WTC11 (cell line): ENCODE data around the gene CMC2. TPM values are rescaled to one million over a fixed set of nuclear protein-coding genes. Genes with fewer than 3 reads are reported as not detected.

ENCODE experiments used
- ATAC-seq: fragments of 200-7000 bp; cut with Tn5 transposase; 2 replicates; pipeline ENCODE4 v1.10.0; 2021; ENCODE audit warnings: mild to moderate bottlenecking, moderate library complexity
- CTCF ChIA-PET: fragments of 300-600 bp; sonication (Branson Sonifier 250); formaldehyde crosslinking; loops from one replicate; lab custom pipeline; 2021; ENCODE audit warnings: antibody characterized with exemption; lab: Charles Lee
- POLR2A ChIA-PET: fragments of 350-600 bp; sonication (Branson Sonifier 250); formaldehyde crosslinking; loops from one replicate; lab custom pipeline; 2021; ENCODE audit warnings: antibody characterized with exemption; lab: Charles Lee
- DNase-seq: peaks from one replicate; pipeline ENCODE4 v3.0.0; 2021; ENCODE audit warnings: low spot score
- H3K27ac Mint-ChIP-seq: 2 replicates; pipeline ENCODE4 v1.8.0; 2021; ENCODE audit warnings: mixed read lengths
- H3K27me3 Mint-ChIP-seq: 2 replicates; pipeline ENCODE4 v1.8.0; 2021; ENCODE audit warnings: low read depth, mild to moderate bottlenecking, moderate library complexity, mixed read lengths
- H3K36me3 Mint-ChIP-seq: 2 replicates; pipeline ENCODE4 v1.8.0; 2021; ENCODE audit warnings: mixed read lengths
- H3K4me1 Mint-ChIP-seq: 2 replicates; pipeline ENCODE4 v1.8.0; 2022; ENCODE audit warnings: mixed read lengths
- H3K4me3 Mint-ChIP-seq: 2 replicates; pipeline ENCODE4 v1.8.0; 2021; ENCODE audit warnings: mild to moderate bottlenecking, moderate library complexity, mixed read lengths
- H3K9me3 Mint-ChIP-seq: 2 replicates; pipeline ENCODE4 v1.8.0; 2021; ENCODE audit warnings: mixed read lengths
- ATF3 ChIP-seq: sonication (generic); formaldehyde crosslinking; conservative IDR thresholded peaks from 2 replicates; pipeline ENCODE4 v1.8.1; 2022; ENCODE audit warnings: mild to moderate bottlenecking, missing genetic modification reagents
- CBFB ChIP-seq: sonication (generic); formaldehyde crosslinking; IDR thresholded peaks from 2 replicates; pipeline ENCODE4 v1.8.1; 2022; ENCODE audit warnings: mild to moderate bottlenecking, low read depth, missing genetic modification reagents
- CREB1 ChIP-seq: sonication (generic); formaldehyde crosslinking; IDR thresholded peaks from 2 replicates; pipeline ENCODE4 v1.8.0; 2023; ENCODE audit warnings: mild to moderate bottlenecking, missing genetic modification reagents
- CTCF ChIP-seq: fragments of 200-600 bp; IDR thresholded peaks from 2 replicates; pipeline ENCODE4 v1.8.0; 2022; ENCODE audit warnings: antibody characterized with exemption
- ETV6 ChIP-seq: sonication (generic); formaldehyde crosslinking; IDR thresholded peaks from 2 replicates; pipeline ENCODE4 v1.8.1; 2022; ENCODE audit warnings: mild to moderate bottlenecking, missing genetic modification reagents
- FOXJ3 ChIP-seq: sonication (generic); formaldehyde crosslinking; IDR thresholded peaks from 2 replicates; pipeline ENCODE4 v1.9.0; 2021; ENCODE audit warnings: missing genetic modification reagents, mild to moderate bottlenecking, borderline replicate concordance
- FOXP1 ChIP-seq: sonication (generic); formaldehyde crosslinking; IDR thresholded peaks from 2 replicates; pipeline ENCODE4 v1.8.0; 2022; ENCODE audit warnings: missing genetic modification reagents, mild to moderate bottlenecking, moderate library complexity, borderline replicate concordance
- NFATC4 ChIP-seq: fragments of 250-450 bp; sonication (Bioruptor Pico); IDR thresholded peaks from 2 replicates; pipeline ENCODE4 v1.9.0; 2021; ENCODE audit warnings: mild to moderate bottlenecking
- NFYB ChIP-seq: sonication (generic); formaldehyde crosslinking; conservative IDR thresholded peaks from 2 replicates; pipeline ENCODE4 v1.8.0; 2022; ENCODE audit warnings: low read depth, missing genetic modification reagents
- NR1H2 ChIP-seq: sonication (generic); formaldehyde crosslinking; IDR thresholded peaks from 2 replicates; pipeline ENCODE4 v1.9.0; 2021; ENCODE audit warnings: mild to moderate bottlenecking, moderate library complexity, missing genetic modification reagents
- RELA ChIP-seq: sonication (generic); formaldehyde crosslinking; IDR thresholded peaks from 2 replicates; pipeline ENCODE4 v1.8.1; 2022; ENCODE audit warnings: missing genetic modification reagents, mild to moderate bottlenecking, borderline replicate concordance
- RORB ChIP-seq: fragments of 250-450 bp; sonication (Bioruptor Pico); IDR thresholded peaks from 2 replicates; pipeline ENCODE4 v1.9.0; 2021; ENCODE audit warnings: mild to moderate bottlenecking
- STAT6 ChIP-seq: sonication (generic); formaldehyde crosslinking; conservative IDR thresholded peaks from 2 replicates; pipeline ENCODE4 v1.8.1; 2023; ENCODE audit warnings: mild to moderate bottlenecking, low read depth, missing genetic modification reagents, moderate library complexity
- ZMAT4 ChIP-seq: fragments of 250-450 bp; sonication (Bioruptor Pico); IDR thresholded peaks from 2 replicates; pipeline ENCODE4 v1.9.0; 2021; ENCODE audit warnings: mild to moderate bottlenecking
- ZNF138 ChIP-seq: sonication (generic); formaldehyde crosslinking; conservative IDR thresholded peaks from 2 replicates; pipeline ENCODE4 v1.8.1; 2022; ENCODE audit warnings: mild to moderate bottlenecking, moderate library complexity, missing genetic modification reagents
- ZNF232 ChIP-seq: sonication (generic); formaldehyde crosslinking; IDR thresholded peaks from 2 replicates; pipeline ENCODE4 v1.8.0; 2022; ENCODE audit warnings: mild to moderate bottlenecking, missing genetic modification reagents
- ZNF317 ChIP-seq: sonication (generic); formaldehyde crosslinking; IDR thresholded peaks from 2 replicates; pipeline ENCODE4 v1.8.1; 2023; ENCODE audit warnings: low read depth, mild to moderate bottlenecking, moderate library complexity, missing genetic modification reagents, borderline replicate concordance
- total RNA-seq: library from RNA; stranded (reverse); gene quantifications from 3 replicates; pipeline ENCODE4 v1.2.3, GENCODE V29; 2021

The CMC2 gene
- total RNA-seq, 1 experiment from 2014 or later: 78.9 TPM

- TF ChIP-seq NFATC4 (CRISPR knock-in tag): no peak
- TF ChIP-seq CTCF: no peak
- no peak for TF ChIP-seq ZNF317 (CRISPR knock-in tag)
Measured at GRCh38 chr16:80985611-80986010, 21.1 kb downstream of the CMC2 start (continued).

GRCh38 chr16:80984124-80984892 is 22.4 kb downstream of the CMC2 start:
- ATAC-seq: no peak
- TF ChIP-seq RORB (CRISPR knock-in tag): no peak
- TF ChIP-seq RELA (CRISPR knock-in tag): no peak
- TF ChIP-seq STAT6 (CRISPR knock-in tag): no peak
- TF ChIP-seq FOXJ3: no peak
- TF ChIP-seq ZNF138 (CRISPR knock-in tag): no peak
- no peak for TF ChIP-seq NFYB (CRISPR knock-in tag)
- TF ChIP-seq, all 79 proteins: peak for 0
- CTCF ChIA-PET: interaction anchor here (0.8 to 1.5 kb wide), 3 partner anchors 10 to 35 kb away, joined by 3 to 11 read pairs (median 3); no protein-coding TSS in a partner anchor
- no peaks in the 10 kb centered on the region for H3K9me3 Mint-ChIP-seq
- peaks cover 17% of the 10 kb centered on the region for H3K27me3 Mint-ChIP-seq
- no peak overlapping the region for H3K4me3 Mint-ChIP-seq
- POLR2A ChIA-PET: no interaction called here
- H3K36me3 Mint-ChIP-seq: peaks cover 3% of the 10 kb centered on the region
- H3K27ac Mint-ChIP-seq: no peak overlapping the region; the same call in 1 of the 2 replicates
- H3K4me1 Mint-ChIP-seq: peaks cover 44% of the 10 kb centered on the region
- DNase-seq: no peak

- CTCF ChIA-PET: no interaction called here
- POLR2A ChIA-PET: no interaction called here
- H3K27me3 Mint-ChIP-seq: peaks cover 11% of the 10 kb centered on the region
- DNase-seq (no peak), ATAC-seq (no peak)
- no peak overlapping the region for H3K27ac Mint-ChIP-seq
- TF ChIP-seq CREB1 (CRISPR knock-in tag) (no peak), ZMAT4 (CRISPR knock-in tag) (no peak)
- no peaks in the 10 kb centered on the region for H3K9me3 Mint-ChIP-seq
- peaks cover 36% of the 10 kb centered on the region for H3K4me1 Mint-ChIP-seq
- H3K36me3 Mint-ChIP-seq: peaks cover 13% of the 10 kb centered on the region
- no peak overlapping the region for H3K4me3 Mint-ChIP-seq
Measured at GRCh38 chr16:80982646-80983045, 24.0 kb downstream of the CMC2 start.

- no peak for DNase-seq
- ATAC-seq: no peak
- ChIA-PET POLR2A (no interaction called here), CTCF (interaction anchor here (0.6 kb wide), 1 partner anchor 926 kb away, joined by 4 read pairs; no protein-coding TSS in a partner anchor)
- Mint-ChIP-seq H3K4me1 (peaks cover 22% of the 10 kb centered on the region), H3K4me3 (no peak overlapping the region), H3K36me3 (peaks cover 13% of the 10 kb centered on the region), H3K27ac (no peak overlapping the region), H3K27me3 (peaks cover 3% of the 10 kb centered on the region; the same call in 1 of the 2 replicates), H3K9me3 (no peaks in the 10 kb centered on the region)
- TF ChIP-seq CBFB (CRISPR knock-in tag) (no peak), FOXP1 (CRISPR knock-in tag) (no peak), STAT6 (CRISPR knock-in tag) (no peak), ZNF232 (CRISPR knock-in tag) (no peak), ETV6 (no peak), ATF3 (no peak), NR1H2 (CRISPR knock-in tag) (no peak), NFYB (CRISPR knock-in tag) (no peak)
Measured at GRCh38 chr16:80981103-80981502, 25.6 kb downstream of the CMC2 start.
